Prostate gland (tissue), 2 donors: ENCODE results near the gene GLIS1. TPM values are rescaled to one million over a fixed set of nuclear protein-coding genes. Genes with fewer than 3 reads are reported as not detected.

ENCODE experiments used
- DNase-seq: peaks from one replicate; pipeline ENCODE4 v3.0.0-alpha.2; 2019; ENCODE audit warnings: low spot score
- H3K27ac ChIP-seq, 2 donors: fragments of 200-600 bp; sonication (generic); 2 replicates each; pipeline ENCODE4 v1.5.1; 2017 to 2019
- H3K27me3 ChIP-seq: fragments of 200-600 bp; sonication (generic); replicated peaks from 2 replicates; pipeline ENCODE4 v1.5.1; 2019; ENCODE audit not compliant: insufficient read depth
- H3K36me3 ChIP-seq, 2 donors: fragments of 200-600 bp; sonication (generic); 1 replicate in 1 of 2; 2 replicates in 1 of 2; pipeline versions ENCODE4 v1.5.1 to v1.8.1; 2017 to 2019
- H3K4me1 ChIP-seq: fragments of 200-600 bp; sonication (generic); replicated peaks from 2 replicates; pipeline ENCODE4 v1.5.1; 2019
- H3K4me3 ChIP-seq, 2 donors: fragments of 200-600 bp; sonication (generic); 2 replicates each; pipeline ENCODE4 v1.5.1; 2017 to 2019
- H3K9me3 ChIP-seq: fragments of 200-600 bp; sonication (generic); 2 replicates; pipeline ENCODE4 v1.5.1; 2017
- CTCF ChIP-seq, 4 experiments: fragments of 200-600 bp in 2 of 4; fragments of 450-650 bp in 2 of 4; sonication (generic) in 2 of 4; IDR thresholded peaks; 1 replicate in 3 of 4; 2 replicates in 1 of 4; pipeline ENCODE4 v1.5.1; 2016 to 2019; ENCODE audit warnings: antibody characterized with exemption in 4 of 4, mild to moderate bottlenecking in 2 of 4, moderate library complexity in 2 of 4
- POLR2A ChIP-seq: fragments of 450-650 bp; IDR thresholded peaks from one replicate; pipeline ENCODE4 v1.6.1; 2016; ENCODE audit warnings: antibody characterized with exemption, mild to moderate bottlenecking
- POLR2AphosphoS5 ChIP-seq: sonication (generic); formaldehyde crosslinking; IDR thresholded peaks from one replicate; pipeline ENCODE4 v1.6.1; 2017; ENCODE audit warnings: antibody characterized with exemption
- WGBS: methylation state at CpG from one replicate; pipeline ENCODE4 v1.1.5; 2018; 5-methylcytosine and 5-hydroxymethylcytosine counted together
- intact Hi-C: fragments of 100-400 bp; cut with DNase I; formaldehyde crosslinking; loops from one replicate; pipeline ENCODE4 v1.14.2; 2022
- total RNA-seq, 2 donors: library from RNA; depleted of rRNA; stranded (reverse); fragments of >200 nt; gene quantifications; one replicate each; pipeline ENCODE4 v1.1.0, GENCODE V29; 2016

GLIS1 gene
- total RNA-seq, 2 donors from 2014 or later: 1.1 to 8.1 TPM

- TF ChIP-seq POLR2A (no peak), POLR2AphosphoS5 (no peak)
- Histone ChIP-seq H3K27me3 (no peaks in the 10 kb centered on the region), H3K27ac (no peak overlapping the region), H3K9me3 (no peaks in the 10 kb centered on the region), H3K4me3 (no peak overlapping the region), H3K4me1 (no peaks in the 10 kb centered on the region), H3K36me3 (no peaks in the 10 kb centered on the region)
- intact Hi-C loops: no loop called here
- WGBS: 88% methylated on average over 5 of the region's 5 CpGs
- no peak for DNase-seq
Measured at GRCh38 chr1:53469373-53469772, 269.6 kb downstream of the GLIS1 start.

- H3K9me3 ChIP-seq: no peaks in the 10 kb centered on the region
- no peaks in the 10 kb centered on the region for H3K4me1 ChIP-seq
- TF ChIP-seq CTCF (IDR thresholded peaks at IDR 0.05): no peak
- TF ChIP-seq POLR2AphosphoS5: no peak
- no peak for TF ChIP-seq POLR2A
- H3K36me3 ChIP-seq: no peaks in the 10 kb centered on the region
- H3K27ac ChIP-seq: no peak overlapping the region
- H3K4me3 ChIP-seq: no peak overlapping the region
- intact Hi-C loops: no loop called here
- H3K27me3 ChIP-seq: no peaks in the 10 kb centered on the region
- no peak for DNase-seq
- WGBS: 100% methylated on average over 2 of the region's 2 CpGs
Measured at GRCh38 chr1:53468374-53468773, 270.6 kb downstream of the GLIS1 start.

DNA sequence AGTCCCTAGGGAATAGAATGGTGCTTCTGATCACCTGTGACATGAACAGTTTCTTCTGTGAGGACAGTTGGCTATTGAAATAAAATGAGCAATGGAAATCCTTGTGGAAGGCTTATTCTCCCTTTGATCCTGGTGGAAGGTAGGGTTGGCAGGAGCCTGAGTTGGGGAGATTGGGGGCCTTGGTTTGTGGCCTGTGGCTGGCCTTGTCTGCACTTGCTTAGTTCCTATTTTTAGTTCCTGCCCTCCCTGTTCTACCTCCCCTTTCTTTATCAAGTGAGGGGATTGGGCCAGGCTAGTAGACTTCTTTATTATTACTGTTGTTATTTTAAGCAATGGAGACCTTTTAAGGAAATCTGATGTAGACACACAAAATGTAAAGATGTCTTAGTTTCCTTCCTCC lies 271.6 kb downstream of the GLIS1 start:
- Histone ChIP-seq H3K4me1 (no peaks in the 10 kb centered on the region), H3K36me3 (no peaks in the 10 kb centered on the region), H3K27me3 (no peaks in the 10 kb centered on the region), H3K27ac (no peak overlapping the region), H3K4me3 (no peak overlapping the region), H3K9me3 (no peaks in the 10 kb centered on the region)
- no peak for DNase-seq
- TF ChIP-seq CTCF (IDR thresholded peaks at IDR 0.05) (no peak), POLR2A (no peak)
- intact Hi-C loops: no loop called here

DNA sequence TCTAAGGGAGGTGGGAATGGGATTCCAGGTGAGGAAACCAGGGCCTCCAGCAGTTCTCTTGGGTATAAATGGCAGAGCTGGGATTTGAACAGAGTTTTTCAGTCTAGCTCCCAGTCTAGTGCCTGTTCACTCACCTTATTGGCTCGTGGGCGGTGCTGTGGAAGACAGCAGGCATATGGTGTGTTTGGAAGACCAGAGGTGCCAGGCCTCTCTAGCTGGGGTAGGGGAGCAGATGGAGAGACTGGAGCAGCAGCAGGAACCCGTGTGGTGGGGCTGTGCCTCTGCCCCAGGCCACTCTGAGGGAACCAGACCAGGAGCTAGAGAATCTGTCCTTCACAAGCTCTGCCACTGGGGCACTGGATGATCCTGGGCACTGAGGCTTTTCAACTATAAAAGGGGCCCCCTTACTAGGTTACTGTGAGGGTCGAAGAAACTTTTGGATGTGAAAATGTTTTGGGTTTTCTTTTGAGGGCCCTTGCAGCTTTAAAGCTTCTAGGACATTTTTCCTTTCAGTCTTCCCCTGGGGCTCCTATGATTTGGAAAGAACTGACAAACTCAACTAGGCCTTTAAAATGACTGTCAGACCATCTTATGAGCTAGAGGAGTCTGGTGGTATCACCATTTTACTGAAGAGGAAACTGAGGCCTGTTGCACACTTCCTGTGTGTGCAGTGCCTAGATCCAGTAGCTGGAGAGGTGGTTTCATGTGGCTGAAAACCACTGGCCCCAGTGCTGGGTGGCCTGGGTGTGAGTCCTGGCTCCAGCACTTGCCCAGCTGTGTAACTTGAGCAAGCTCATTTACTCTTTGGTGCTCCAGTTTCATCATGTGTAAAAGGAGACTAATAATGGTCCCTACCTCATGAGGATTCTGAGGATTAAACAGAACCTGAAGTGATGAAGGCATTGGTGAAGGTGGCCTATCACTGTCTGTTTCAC lies 273.7 kb downstream of the GLIS1 start:
- TF ChIP-seq CTCF (IDR thresholded peaks at IDR 0.05): no peak
- TF ChIP-seq POLR2A: no peak
- no peak for TF ChIP-seq POLR2AphosphoS5
- Histone ChIP-seq H3K27ac (no peak overlapping the region), H3K9me3 (no peaks in the 10 kb centered on the region), H3K4me1 (no peaks in the 10 kb centered on the region), H3K27me3 (no peaks in the 10 kb centered on the region), H3K4me3 (no peak overlapping the region), H3K36me3 (no peaks in the 10 kb centered on the region)
- 71% methylated on average over 4 of the region's 4 CpGs for WGBS
- DNase-seq: no peak
- intact Hi-C loops: no loop called here

- Histone ChIP-seq H3K9me3 (no peaks in the 10 kb centered on the region), H3K4me1 (no peaks in the 10 kb centered on the region), H3K27me3 (no peaks in the 10 kb centered on the region), H3K27ac (no peak overlapping the region), H3K4me3 (no peak overlapping the region), H3K36me3 (no peaks in the 10 kb centered on the region)
- intact Hi-C loops: no loop called here
- DNase-seq: no peak
- 87% methylated on average over 24 of the region's 24 CpGs for WGBS
- no peak for TF ChIP-seq POLR2A
- no peak for TF ChIP-seq POLR2AphosphoS5
- TF ChIP-seq CTCF (IDR thresholded peaks at IDR 0.05): no peak
Measured at GRCh38 chr1:53463961-53464899, 274.7 kb downstream of the GLIS1 start.
